Calu3 (cell line): ENCODE results near the gene RIOK3. TPM values are rescaled to one million over a fixed set of nuclear protein-coding genes. Genes with fewer than 3 reads are reported as not detected.

Experiments used
- BruUV-seq: library from RNA; stranded (reverse); fragments of 400-500 nt; replicated peaks from 2 replicates; lab custom pipeline; 2021; lab: Mats Ljungman, UMichigan
- CTCF ChIA-PET: fragments of 300-600 bp; sonication (Branson Sonifier 250); formaldehyde crosslinking; loops from one replicate; lab custom pipeline; 2022; ENCODE audit warnings: antibody characterized with exemption; lab: Charles Lee
- DNase-seq: peaks from one replicate; pipeline ENCODE4 v3.0.0; 2022
- H3K27ac Mint-ChIP-seq: one replicate; pipeline ENCODE4 v1.8.0; 2022; ENCODE audit warnings: mixed read lengths; ENCODE audit not compliant: unreplicated experiment
- H3K27me3 Mint-ChIP-seq: one replicate; pipeline ENCODE4 v1.8.0; 2022; ENCODE audit warnings: mixed read lengths; ENCODE audit not compliant: unreplicated experiment
- H3K36me3 Mint-ChIP-seq: one replicate; pipeline ENCODE4 v1.8.0; 2022; ENCODE audit warnings: mild to moderate bottlenecking, moderate library complexity, mixed read lengths; ENCODE audit not compliant: insufficient read depth, unreplicated experiment
- H3K4me1 Mint-ChIP-seq: one replicate; pipeline ENCODE4 v1.8.0; 2022; ENCODE audit warnings: mild to moderate bottlenecking, low read depth, mixed read lengths; ENCODE audit not compliant: unreplicated experiment
- H3K4me3 Mint-ChIP-seq: one replicate; pipeline ENCODE4 v1.8.0; 2022; ENCODE audit warnings: mild to moderate bottlenecking, low read depth, moderate library complexity, mixed read lengths; ENCODE audit not compliant: unreplicated experiment
- H3K9me3 Mint-ChIP-seq: one replicate; pipeline ENCODE4 v1.8.0; 2022; ENCODE audit warnings: low read depth, mixed read lengths; ENCODE audit not compliant: unreplicated experiment
- intact Hi-C: fragments of 100-400 bp; cut with micrococcal nuclease; formaldehyde crosslinking; loops from one replicate; pipeline ENCODE4 v1.10.0; 2022; ENCODE audit not compliant: unreplicated experiment
- total RNA-seq: library from RNA; stranded (reverse); gene quantifications from 2 replicates; pipeline ENCODE4 v1.2.3, GENCODE V29; 2022
- TF ChIP-seq, protein P1 (sequence below): fragments of 200-600 bp; IDR thresholded peaks from one replicate; pipeline ENCODE4 v1.8.0; 2022; ENCODE audit warnings: antibody characterized with exemption; ENCODE audit not compliant: unreplicated experiment

RIOK3 gene
- total RNA-seq, 1 experiment from 2014 or later, result 91.1 TPM

DNA sequence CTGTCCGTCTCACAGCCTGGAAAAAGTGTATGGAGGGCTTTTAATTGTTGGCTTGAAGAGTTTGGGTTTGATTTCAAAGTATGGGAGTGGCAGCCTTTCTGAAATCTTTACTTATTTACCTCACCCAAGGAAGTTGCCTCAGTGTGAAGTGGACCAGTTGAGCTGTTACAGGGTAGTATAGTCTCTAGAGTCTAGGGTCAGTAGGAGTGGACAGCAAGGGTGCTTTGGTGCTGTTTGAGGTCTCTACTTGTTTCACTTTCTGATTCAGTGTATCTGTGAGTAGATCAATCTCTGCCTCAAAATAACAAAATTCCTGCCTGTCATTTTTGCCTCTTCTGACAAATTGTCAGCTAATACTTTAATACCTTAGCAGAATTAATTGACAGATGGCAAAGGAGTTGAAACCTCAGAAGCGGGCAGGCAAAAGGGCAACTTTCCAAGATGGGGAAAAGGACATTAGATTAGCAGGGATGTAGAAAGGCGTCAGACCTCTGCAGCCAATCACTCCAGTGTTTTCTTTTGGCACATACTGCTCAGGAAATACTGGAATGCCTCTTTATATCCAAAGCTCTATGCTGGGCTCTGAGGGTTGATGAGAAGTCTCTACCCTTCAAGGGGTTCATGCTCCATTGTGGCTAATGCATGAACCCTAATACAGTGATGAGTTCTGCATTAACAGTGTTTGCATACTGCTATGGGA is 5.9 kb downstream of the RIOK3 start:
- H3K27me3 Mint-ChIP-seq, result no peaks in the 10 kb centered on the region
- intact Hi-C loops, result no loop called here
- H3K36me3 Mint-ChIP-seq, result peaks cover 47% of the 10 kb centered on the region
- peaks cover 50% of the 10 kb centered on the region for H3K4me1 Mint-ChIP-seq
- BruUV-seq, result no TSS peak
- TF ChIP-seq, protein P1, sequence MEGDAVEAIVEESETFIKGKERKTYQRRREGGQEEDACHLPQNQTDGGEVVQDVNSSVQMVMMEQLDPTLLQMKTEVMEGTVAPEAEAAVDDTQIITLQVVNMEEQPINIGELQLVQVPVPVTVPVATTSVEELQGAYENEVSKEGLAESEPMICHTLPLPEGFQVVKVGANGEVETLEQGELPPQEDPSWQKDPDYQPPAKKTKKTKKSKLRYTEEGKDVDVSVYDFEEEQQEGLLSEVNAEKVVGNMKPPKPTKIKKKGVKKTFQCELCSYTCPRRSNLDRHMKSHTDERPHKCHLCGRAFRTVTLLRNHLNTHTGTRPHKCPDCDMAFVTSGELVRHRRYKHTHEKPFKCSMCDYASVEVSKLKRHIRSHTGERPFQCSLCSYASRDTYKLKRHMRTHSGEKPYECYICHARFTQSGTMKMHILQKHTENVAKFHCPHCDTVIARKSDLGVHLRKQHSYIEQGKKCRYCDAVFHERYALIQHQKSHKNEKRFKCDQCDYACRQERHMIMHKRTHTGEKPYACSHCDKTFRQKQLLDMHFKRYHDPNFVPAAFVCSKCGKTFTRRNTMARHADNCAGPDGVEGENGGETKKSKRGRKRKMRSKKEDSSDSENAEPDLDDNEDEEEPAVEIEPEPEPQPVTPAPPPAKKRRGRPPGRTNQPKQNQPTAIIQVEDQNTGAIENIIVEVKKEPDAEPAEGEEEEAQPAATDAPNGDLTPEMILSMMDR, result no peak
- peak overlapping the region; percentile 57 for H3K27ac Mint-ChIP-seq
- CTCF ChIA-PET, result interaction anchor here (2.0 kb wide), 1 partner anchor 40 kb away, joined by 4 read pairs; no protein-coding TSS in a partner anchor
- no peak overlapping the region for H3K4me3 Mint-ChIP-seq
- no peaks in the 10 kb centered on the region for H3K9me3 Mint-ChIP-seq
- DNase-seq, result no peak

DNA sequence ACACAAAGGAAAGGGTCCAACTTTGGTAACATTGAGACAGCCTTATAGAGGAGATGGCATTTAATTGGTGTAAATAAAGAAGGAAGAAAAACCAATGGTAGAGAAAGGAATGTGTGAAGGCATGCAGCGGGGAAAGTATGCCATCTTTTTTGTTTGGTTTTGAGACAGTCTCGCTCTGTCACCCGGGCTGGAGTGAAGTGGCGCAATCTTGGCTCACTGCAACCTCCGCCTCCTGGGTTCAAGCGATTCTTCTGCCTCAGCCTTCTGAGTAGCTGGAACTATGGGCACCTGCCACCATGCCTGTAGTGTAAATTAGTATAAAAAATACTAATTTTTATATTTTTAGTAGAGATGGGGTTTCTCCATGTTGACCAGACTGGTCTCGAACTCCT is 6.4 kb downstream of the RIOK3 start:
- Mint-ChIP-seq H3K27ac (peak overlapping the region; percentile 57), H3K36me3 (peaks cover 47% of the 10 kb centered on the region), H3K27me3 (no peaks in the 10 kb centered on the region), H3K4me1 (peaks cover 50% of the 10 kb centered on the region), H3K9me3 (no peaks in the 10 kb centered on the region), H3K4me3 (no peak overlapping the region)
- CTCF ChIA-PET, result interaction anchor here (2.0 kb wide), 1 partner anchor 39 kb away, joined by 4 read pairs; no protein-coding TSS in a partner anchor
- DNase-seq, result no peak
- BruUV-seq, result no TSS peak
- intact Hi-C loops, result no loop called here
- TF ChIP-seq, protein P1, result no peak

DNA sequence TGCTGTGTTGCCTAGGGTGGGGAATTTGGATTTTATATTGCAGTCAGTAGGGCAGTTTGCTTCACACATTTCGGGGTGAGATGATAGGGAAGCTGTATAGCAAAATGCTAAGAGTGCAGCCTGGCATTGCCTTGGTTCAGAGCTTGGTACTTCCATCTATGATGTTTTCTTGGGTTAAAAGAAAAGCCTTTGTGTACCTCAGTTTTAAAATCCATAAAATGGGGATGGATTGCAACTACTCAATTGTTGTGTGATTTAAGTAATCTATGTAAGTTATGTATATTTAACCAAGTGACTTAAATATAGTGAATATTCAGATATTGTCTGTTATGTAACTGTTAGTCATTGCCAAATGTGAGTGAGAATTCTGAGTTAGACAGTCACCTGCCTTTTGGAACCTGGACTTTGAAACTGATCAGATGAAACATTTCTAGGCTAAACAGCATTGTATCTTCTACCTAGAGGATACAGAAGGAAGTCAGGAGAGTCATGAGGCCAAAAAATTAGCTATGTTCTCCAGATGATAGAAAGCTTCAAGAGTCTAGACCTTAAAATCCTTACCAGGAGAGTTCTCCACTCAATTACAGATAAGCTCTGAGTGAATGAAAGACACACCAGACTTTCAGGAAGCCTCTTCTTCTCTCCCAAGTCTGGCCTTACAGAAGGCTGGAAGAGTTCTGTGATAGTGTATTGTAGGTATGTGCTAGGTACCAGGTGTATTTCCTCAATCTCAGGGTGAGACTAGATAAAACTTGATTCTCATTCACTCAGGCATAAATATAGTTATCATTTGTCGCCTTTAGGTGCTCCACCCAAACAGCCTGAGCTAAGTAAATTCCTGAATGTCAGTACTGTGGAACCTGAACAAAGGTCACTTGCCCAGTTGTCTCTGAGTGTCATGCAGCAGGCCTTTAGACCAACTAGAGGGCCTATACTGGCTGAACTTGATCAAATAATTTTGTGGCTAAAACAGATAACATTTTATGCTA is 7.5 kb downstream of the RIOK3 start:
- peak overlapping the region; percentile 4 for H3K27ac Mint-ChIP-seq
- CTCF ChIA-PET, result interaction anchor here (0.5 to 2.0 kb wide), 3 partner anchors 38 to 429 kb away, joined by 3 to 4 read pairs (median 3); no protein-coding TSS in a partner anchor
- no TSS peak for BruUV-seq

DNA sequence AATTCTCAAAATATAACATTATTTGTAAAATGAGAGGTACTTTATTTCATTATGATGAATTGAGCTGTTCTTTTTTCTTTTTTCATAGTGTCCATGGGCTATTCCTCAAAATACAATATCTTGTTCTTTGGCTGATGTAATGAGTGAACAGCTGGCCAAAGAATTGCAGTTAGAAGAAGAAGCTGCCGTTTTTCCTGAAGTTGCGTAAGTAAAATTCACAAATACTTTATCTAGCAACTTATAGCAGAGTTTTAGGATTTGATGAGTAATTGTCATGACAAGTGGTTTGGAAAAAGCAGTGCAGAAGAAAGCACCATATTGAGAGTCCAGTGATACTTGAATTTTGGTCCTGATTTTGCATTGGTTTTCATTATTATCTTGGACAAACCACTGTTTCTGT is 9.8 kb downstream of the RIOK3 start:
- no peaks in the 10 kb centered on the region for H3K9me3 Mint-ChIP-seq
- no TSS peak for BruUV-seq
- no peak overlapping the region for H3K27ac Mint-ChIP-seq
- peaks cover 37% of the 10 kb centered on the region for H3K4me1 Mint-ChIP-seq
- peaks cover 53% of the 10 kb centered on the region for H3K36me3 Mint-ChIP-seq
- CTCF ChIA-PET, result interaction anchor here (0.6 kb wide), 1 partner anchor 49 kb away, joined by 5 read pairs; no protein-coding TSS in a partner anchor
- TF ChIP-seq, protein P1, result no peak
- no peak overlapping the region for H3K4me3 Mint-ChIP-seq
- intact Hi-C loops, result no loop called here
- no peak for DNase-seq
- H3K27me3 Mint-ChIP-seq, result no peaks in the 10 kb centered on the region

More for the DNA sequence above, 7.5 kb downstream of the RIOK3 start:
- Mint-ChIP-seq H3K36me3 (peaks cover 43% of the 10 kb centered on the region), H3K27me3 (no peaks in the 10 kb centered on the region), H3K9me3 (no peaks in the 10 kb centered on the region), H3K4me1 (peaks cover 50% of the 10 kb centered on the region), H3K4me3 (peak overlapping the region; percentile 36)
- no peak for DNase-seq
- intact Hi-C loops, result no loop called here
- TF ChIP-seq, protein P1, result no peak
